Loucy (cell line): ENCODE measurements around the gene ZNF436.
A peak's percentile ranks its signal among the peaks of the same experiment; 100 is the strongest.

Experiments
- H2AFZ ChIP-seq: fragments of 200-600 bp; sonication (generic); 2 replicates; pipeline ENCODE4 v1.6.0; 2016; ENCODE audit warnings: antibody characterized with exemption, mild to moderate bottlenecking, low read length, moderate library complexity
- H3F3A ChIP-seq: fragments of 200-600 bp; 2 replicates; pipeline ENCODE4 v1.6.0; 2016; ENCODE audit warnings: antibody characterized with exemption, low read depth, mild to moderate bottlenecking
- H3K27me3 ChIP-seq: fragments of 200-600 bp; sonication (generic); 2 replicates; pipeline ENCODE4 v1.6.1; 2014; ENCODE audit warnings: low read length, mild to moderate bottlenecking; ENCODE audit not compliant: insufficient read depth, poor library complexity, severe bottlenecking
- H3K36me3 ChIP-seq: fragments of 200-600 bp; sonication (generic); 2 replicates; pipeline ENCODE4 v1.6.1; 2016; ENCODE audit warnings: low read length; ENCODE audit not compliant: insufficient read depth
- H3K4me1 ChIP-seq: fragments of 200-600 bp; sonication (generic); 2 replicates; pipeline ENCODE4 v1.5.1; 2014; ENCODE audit warnings: low read length, mild to moderate bottlenecking; ENCODE audit not compliant: insufficient read depth, poor library complexity, severe bottlenecking
- H3K4me2 ChIP-seq: fragments of 200-600 bp; sonication (generic); 2 replicates; pipeline ENCODE4 v1.6.0; 2014; ENCODE audit warnings: antibody characterized with exemption, low read length, low read depth, mild to moderate bottlenecking; ENCODE audit not compliant: poor library complexity, severe bottlenecking
- H3K4me3 ChIP-seq: fragments of 200-600 bp; sonication (generic); 2 replicates; pipeline ENCODE4 v1.5.1; 2014; ENCODE audit warnings: low read length, mild to moderate bottlenecking, mixed read lengths; ENCODE audit not compliant: poor library complexity, severe bottlenecking
- H3K79me2 ChIP-seq: fragments of 200-600 bp; sonication (generic); 2 replicates; pipeline ENCODE4 v1.6.1; 2014; ENCODE audit warnings: low read length; ENCODE audit not compliant: insufficient read depth
- H3K9ac ChIP-seq: fragments of 200-600 bp; sonication (generic); 2 replicates; pipeline ENCODE4 v1.6.0; 2014; ENCODE audit warnings: mild to moderate bottlenecking, low read depth, low read length, moderate library complexity; ENCODE audit not compliant: poor library complexity, severe bottlenecking
- H3K9me2 ChIP-seq: fragments of 200-600 bp; sonication (generic); replicated peaks from 2 replicates; pipeline ENCODE4 v1.6.1; 2016; ENCODE audit warnings: low read depth, low read length, mixed read lengths
- H3K9me3 ChIP-seq: fragments of 200-600 bp; sonication (generic); 2 replicates; pipeline ENCODE4 v1.6.1; 2014; ENCODE audit warnings: mild to moderate bottlenecking, antibody characterized with exemption, low read length, low read depth; ENCODE audit not compliant: insufficient read depth
- H4K20me1 ChIP-seq: fragments of 200-600 bp; sonication (generic); 2 replicates; pipeline ENCODE4 v1.6.0; 2014; ENCODE audit warnings: antibody characterized with exemption, low read length, mild to moderate bottlenecking; ENCODE audit not compliant: insufficient read depth, poor library complexity, severe bottlenecking
- EZH2phosphoT487 ChIP-seq: fragments of 200-600 bp; IDR thresholded peaks from 2 replicates; pipeline ENCODE4 v1.6.1; 2018; ENCODE audit warnings: antibody characterized with exemption, mild to moderate bottlenecking, moderate library complexity, borderline replicate concordance
- TF ChIP-seq, protein P1 (sequence below): fragments of 200-600 bp; sonication (generic); conservative IDR thresholded peaks from 2 replicates; pipeline ENCODE4 v1.5.1; 2014; ENCODE audit warnings: mild to moderate bottlenecking, antibody characterized with exemption, low read length

The ZNF436 gene

GRCh38 chr1:23357138-23357908 is 12.3 kb downstream of the ZNF436 start:
- no peak for TF ChIP-seq EZH2phosphoT487
- TF ChIP-seq, protein P1, sequence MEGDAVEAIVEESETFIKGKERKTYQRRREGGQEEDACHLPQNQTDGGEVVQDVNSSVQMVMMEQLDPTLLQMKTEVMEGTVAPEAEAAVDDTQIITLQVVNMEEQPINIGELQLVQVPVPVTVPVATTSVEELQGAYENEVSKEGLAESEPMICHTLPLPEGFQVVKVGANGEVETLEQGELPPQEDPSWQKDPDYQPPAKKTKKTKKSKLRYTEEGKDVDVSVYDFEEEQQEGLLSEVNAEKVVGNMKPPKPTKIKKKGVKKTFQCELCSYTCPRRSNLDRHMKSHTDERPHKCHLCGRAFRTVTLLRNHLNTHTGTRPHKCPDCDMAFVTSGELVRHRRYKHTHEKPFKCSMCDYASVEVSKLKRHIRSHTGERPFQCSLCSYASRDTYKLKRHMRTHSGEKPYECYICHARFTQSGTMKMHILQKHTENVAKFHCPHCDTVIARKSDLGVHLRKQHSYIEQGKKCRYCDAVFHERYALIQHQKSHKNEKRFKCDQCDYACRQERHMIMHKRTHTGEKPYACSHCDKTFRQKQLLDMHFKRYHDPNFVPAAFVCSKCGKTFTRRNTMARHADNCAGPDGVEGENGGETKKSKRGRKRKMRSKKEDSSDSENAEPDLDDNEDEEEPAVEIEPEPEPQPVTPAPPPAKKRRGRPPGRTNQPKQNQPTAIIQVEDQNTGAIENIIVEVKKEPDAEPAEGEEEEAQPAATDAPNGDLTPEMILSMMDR: no peak
- Histone ChIP-seq H3K4me2 (no peak overlapping the region), H4K20me1 (no peaks in the 10 kb centered on the region), H3K4me3 (no peak overlapping the region), H3K27me3 (peaks cover 2% of the 10 kb centered on the region), H3K4me1 (no peaks in the 10 kb centered on the region), H3K9me2 (no peaks in the 10 kb centered on the region), H3F3A (no peaks in the 10 kb centered on the region), H2AFZ (no peak overlapping the region), H3K36me3 (peaks cover 22% of the 10 kb centered on the region), H3K9ac (no peak overlapping the region), H3K79me2 (no peaks in the 10 kb centered on the region), H3K9me3 (peaks cover 24% of the 10 kb centered on the region)

GRCh38 chr1:23356471-23357137 is 13.0 kb downstream of the ZNF436 start:
- no peaks in the 10 kb centered on the region for H3F3A ChIP-seq
- TF ChIP-seq, protein P1: no peak
- TF ChIP-seq EZH2phosphoT487: no peak
- no peak overlapping the region for H2AFZ ChIP-seq
- no peak overlapping the region for H3K4me3 ChIP-seq
- H3K79me2 ChIP-seq: no peaks in the 10 kb centered on the region
- H3K36me3 ChIP-seq: peaks cover 15% of the 10 kb centered on the region; the same call in 1 of the 2 replicates
- H3K9me3 ChIP-seq: peaks cover 17% of the 10 kb centered on the region; the same call in 1 of the 2 replicates
- no peaks in the 10 kb centered on the region for H4K20me1 ChIP-seq
- no peaks in the 10 kb centered on the region for H3K9me2 ChIP-seq
- H3K9ac ChIP-seq: no peak overlapping the region
- H3K4me2 ChIP-seq: no peak overlapping the region
- no peaks in the 10 kb centered on the region for H3K4me1 ChIP-seq
- H3K27me3 ChIP-seq: no peaks in the 10 kb centered on the region

DNA sequence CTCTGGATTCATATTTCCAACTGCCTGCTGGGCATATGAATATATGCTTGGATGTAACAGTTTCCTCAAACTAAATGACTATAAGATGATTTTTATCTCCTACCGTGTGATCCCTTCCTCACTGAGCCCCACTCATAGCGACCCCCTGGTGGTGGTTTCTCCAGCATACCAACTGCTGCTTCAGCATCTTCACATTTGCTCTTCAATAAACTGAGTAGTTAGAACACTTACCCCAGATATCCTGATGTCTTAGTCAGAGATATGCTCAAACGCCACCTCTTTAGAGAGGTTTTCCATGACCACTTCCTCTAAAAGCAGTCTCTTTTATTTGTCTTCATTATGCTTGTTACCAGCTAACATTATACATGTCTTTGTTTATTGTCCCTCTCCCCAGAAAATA is 15.4 kb downstream of the ZNF436 start:
- Histone ChIP-seq H3F3A (no peaks in the 10 kb centered on the region), H3K27me3 (no peaks in the 10 kb centered on the region), H3K79me2 (no peaks in the 10 kb centered on the region), H3K4me1 (no peaks in the 10 kb centered on the region), H3K9ac (no peak overlapping the region), H3K4me2 (no peak overlapping the region), H4K20me1 (no peaks in the 10 kb centered on the region), H3K36me3 (no peaks in the 10 kb centered on the region), H3K9me2 (no peaks in the 10 kb centered on the region), H2AFZ (no peak overlapping the region), H3K4me3 (no peak overlapping the region), H3K9me3 (no peaks in the 10 kb centered on the region)
- TF ChIP-seq, protein P1: peak; percentile 51
- no peak for TF ChIP-seq EZH2phosphoT487
